GM18517 (cell line): ENCODE results near the gene ZBTB38.
A peak's percentile ranks its signal among the peaks of the same experiment; 100 is the strongest.

Experiments used
- ATAC-seq: cut with Tn5 transposase; IDR thresholded peaks from one replicate; pipeline ENCODE4 v1.9.1; 2021; ENCODE audit warnings: mild to moderate bottlenecking, moderate library complexity; ENCODE audit not compliant: unreplicated experiment

ZBTB38 gene

GRCh38 chr3:141386611-141387111, 18.4 kb downstream of the ZBTB38 start:
- peak; percentile 26 for ATAC-seq

- ATAC-seq, result no peak
Observed at GRCh38 chr3:141387516-141387915, 19.2 kb downstream of the ZBTB38 start.

GRCh38 chr3:141388395-141388794, 20.1 kb downstream of the ZBTB38 start:
- ATAC-seq, result no peak

- peak; percentile 28 for ATAC-seq
Observed at GRCh38 chr3:141388823-141389621, 20.7 kb downstream of the ZBTB38 start.

GRCh38 chr3:141389703-141390102, 21.4 kb downstream of the ZBTB38 start:
- ATAC-seq, result no peak

- no peak for ATAC-seq
Observed at GRCh38 chr3:141390747-141391146, 22.4 kb downstream of the ZBTB38 start.

- ATAC-seq, result peak; percentile 42
Observed at GRCh38 chr3:141391298-141391990, 23.1 kb downstream of the ZBTB38 start.

- ATAC-seq, result no peak
Observed at GRCh38 chr3:141391991-141392316, 23.6 kb downstream of the ZBTB38 start.

GRCh38 chr3:141392416-141392815, 24.1 kb downstream of the ZBTB38 start:
- ATAC-seq, result no peak

GRCh38 chr3:141392897-141393734, 24.8 kb downstream of the ZBTB38 start:
- ATAC-seq, result no peak

- no peak for ATAC-seq
Observed at GRCh38 chr3:141393735-141394076, 25.4 kb downstream of the ZBTB38 start.

GRCh38 chr3:141394560-141394959, 26.3 kb downstream of the ZBTB38 start:
- ATAC-seq, result no peak

- no peak for ATAC-seq
Observed at GRCh38 chr3:141395005-141395589, 26.8 kb downstream of the ZBTB38 start.

GRCh38 chr3:141397996-141398395, 29.7 kb downstream of the ZBTB38 start:
- no peak for ATAC-seq

GRCh38 chr3:141399200-141399599, 30.9 kb downstream of the ZBTB38 start:
- no peak for ATAC-seq

GRCh38 chr3:141400073-141400971, 32.0 kb downstream of the ZBTB38 start:
- ATAC-seq, result no peak

GRCh38 chr3:141401095-141401494, 32.8 kb downstream of the ZBTB38 start:
- no peak for ATAC-seq

GRCh38 chr3:141401573-141402475, 33.5 kb downstream of the ZBTB38 start:
- peak; percentile 47 for ATAC-seq
